ENCODE data around the gene MEX3D.
"Not testable (repeated sequence)": the region's sequence is repeated elsewhere in the genome, so short reads cannot be mapped to it uniquely, and the experiment has no call there.

Gene MEX3D

DNA sequence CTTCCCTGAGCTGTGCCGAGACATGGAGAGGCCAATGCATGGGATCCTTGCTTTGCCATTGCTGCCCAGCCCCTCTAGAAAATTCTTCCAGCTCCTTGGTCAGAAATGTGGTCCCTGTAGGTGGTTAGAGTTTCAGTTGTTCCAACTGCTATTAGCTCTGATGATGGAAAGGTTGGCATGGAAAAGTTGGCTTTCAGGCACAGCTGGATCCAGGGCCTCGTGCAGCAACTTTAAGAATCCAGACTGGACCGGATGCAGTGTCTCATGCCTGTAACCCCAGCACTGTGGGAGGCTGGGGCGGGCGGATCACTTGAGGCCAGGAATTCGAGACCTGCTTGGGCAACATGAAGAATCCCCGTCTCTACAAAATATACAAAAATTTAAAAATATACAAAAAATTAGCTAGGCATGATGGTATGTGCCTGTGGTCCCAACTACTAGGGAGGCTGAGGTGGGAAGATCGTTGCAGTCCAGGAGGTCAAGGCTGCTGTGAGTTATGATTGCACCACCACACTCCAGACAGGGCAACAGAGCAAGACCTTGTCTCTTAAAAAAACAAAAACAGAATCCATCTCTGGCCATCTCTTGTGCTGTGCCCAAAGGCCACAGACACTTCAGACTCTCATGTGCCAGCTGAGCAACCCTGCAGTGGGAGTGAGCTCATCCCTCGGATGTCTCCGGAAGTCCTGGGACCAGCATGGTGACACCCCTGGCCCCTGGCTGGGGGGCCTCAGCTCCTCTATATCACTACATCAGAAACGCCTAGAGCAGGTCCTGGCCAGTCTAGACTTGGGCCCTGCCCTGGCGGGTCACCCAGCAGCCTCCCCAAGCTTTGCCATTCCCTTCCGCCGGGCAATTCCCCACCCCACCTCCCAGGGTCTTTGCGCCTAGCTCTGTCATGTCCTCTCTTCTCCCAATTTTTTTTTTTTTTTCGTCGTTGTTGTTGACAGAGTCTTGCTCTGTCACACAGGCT is 16.8 kb downstream of the MEX3D start:
- H3K27ac ChIP-seq, result no peak overlapping the region
- TF ChIP-seq, protein P1, sequence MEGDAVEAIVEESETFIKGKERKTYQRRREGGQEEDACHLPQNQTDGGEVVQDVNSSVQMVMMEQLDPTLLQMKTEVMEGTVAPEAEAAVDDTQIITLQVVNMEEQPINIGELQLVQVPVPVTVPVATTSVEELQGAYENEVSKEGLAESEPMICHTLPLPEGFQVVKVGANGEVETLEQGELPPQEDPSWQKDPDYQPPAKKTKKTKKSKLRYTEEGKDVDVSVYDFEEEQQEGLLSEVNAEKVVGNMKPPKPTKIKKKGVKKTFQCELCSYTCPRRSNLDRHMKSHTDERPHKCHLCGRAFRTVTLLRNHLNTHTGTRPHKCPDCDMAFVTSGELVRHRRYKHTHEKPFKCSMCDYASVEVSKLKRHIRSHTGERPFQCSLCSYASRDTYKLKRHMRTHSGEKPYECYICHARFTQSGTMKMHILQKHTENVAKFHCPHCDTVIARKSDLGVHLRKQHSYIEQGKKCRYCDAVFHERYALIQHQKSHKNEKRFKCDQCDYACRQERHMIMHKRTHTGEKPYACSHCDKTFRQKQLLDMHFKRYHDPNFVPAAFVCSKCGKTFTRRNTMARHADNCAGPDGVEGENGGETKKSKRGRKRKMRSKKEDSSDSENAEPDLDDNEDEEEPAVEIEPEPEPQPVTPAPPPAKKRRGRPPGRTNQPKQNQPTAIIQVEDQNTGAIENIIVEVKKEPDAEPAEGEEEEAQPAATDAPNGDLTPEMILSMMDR (conservative IDR thresholded peaks at IDR 0.05), result no peak
- no peak for TF ChIP-seq ZFX (IDR thresholded peaks at IDR 0.05)

DNA sequence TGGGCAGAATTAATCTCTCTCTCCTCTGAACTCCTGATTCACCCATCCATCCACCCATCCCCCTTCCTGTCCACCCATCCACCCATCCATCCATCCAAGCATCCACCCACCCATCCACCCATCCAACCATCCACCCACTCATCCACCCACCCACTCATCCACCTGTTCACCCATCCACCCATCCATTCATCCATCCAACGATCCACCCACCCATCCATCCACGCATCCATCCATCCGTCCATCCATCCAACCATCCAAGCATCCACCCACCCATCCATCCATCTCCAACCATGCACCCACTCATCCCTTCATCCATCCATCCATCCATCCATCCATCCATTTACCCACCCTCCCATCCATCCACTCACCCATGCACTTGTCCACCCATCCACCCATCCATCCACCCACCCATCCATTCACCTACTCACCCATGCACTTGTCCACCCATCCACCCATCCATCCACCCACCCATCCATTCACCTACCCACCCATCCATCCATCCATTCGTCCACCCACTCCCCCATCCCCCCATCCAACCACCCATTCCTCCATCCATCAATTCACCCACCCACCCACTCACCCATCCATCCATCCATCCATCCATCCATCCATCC is 18.7 kb downstream of the MEX3D start:
- TF ChIP-seq, protein P1 (conservative IDR thresholded peaks at IDR 0.05), result no peak
- TF ChIP-seq ZFX (IDR thresholded peaks at IDR 0.05), result no peak
- H3K27ac ChIP-seq, result no peak overlapping the region

DNA sequence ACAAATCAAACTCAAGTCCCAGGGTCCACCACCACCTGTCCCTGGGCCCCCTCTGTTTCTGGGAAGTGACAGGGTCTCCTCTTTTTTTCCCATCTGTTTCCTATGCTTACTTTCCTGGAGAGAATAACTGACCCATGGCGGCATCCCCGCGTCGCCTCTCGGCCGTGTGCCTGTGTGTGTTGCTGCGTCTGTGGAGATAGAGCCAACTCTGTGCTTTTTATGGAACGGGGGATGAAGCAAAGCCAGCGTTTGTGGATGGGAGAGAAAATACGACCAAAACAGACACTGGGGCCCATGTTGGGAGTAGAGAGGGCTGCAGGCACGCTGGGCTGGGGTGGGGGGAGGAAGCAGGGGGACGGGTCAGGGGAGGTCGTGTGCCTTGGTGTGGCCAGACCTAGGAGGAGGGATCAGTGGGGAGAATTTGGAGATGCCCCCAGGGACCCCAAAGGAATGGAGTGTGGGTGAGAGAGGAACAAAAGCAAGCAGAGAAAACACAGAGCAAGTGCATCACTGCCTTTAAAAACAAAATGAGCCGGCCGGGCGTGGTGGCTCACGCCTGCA is 27.7 kb downstream of the MEX3D start:
- TF ChIP-seq, protein P1 (conservative IDR thresholded peaks at IDR 0.05), result no peak
- no peak for TF ChIP-seq ZFX (IDR thresholded peaks at IDR 0.05)
- no peak overlapping the region for H3K27ac ChIP-seq

DNA sequence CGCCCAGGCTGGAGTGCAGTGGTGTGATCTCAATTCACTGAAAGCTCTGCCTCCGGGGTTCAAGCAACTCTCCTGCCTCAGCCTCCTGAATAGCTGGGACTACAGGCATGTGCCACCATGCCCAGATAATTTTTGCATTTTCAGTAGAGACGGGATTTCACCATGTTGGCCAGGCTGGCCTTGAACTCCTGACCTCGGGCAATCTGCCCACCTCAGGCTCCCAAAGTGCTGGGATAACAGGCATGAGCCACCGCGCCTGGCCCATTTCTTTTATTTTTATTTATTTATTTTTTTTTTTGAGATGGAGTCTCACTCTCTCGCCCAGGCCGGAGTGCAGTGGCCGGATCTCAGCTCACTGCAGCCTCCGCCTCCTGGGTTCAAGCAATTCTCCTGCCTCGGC is 28.4 kb downstream of the MEX3D start:
- H3K27ac ChIP-seq, result not testable (repeated sequence)

DNA sequence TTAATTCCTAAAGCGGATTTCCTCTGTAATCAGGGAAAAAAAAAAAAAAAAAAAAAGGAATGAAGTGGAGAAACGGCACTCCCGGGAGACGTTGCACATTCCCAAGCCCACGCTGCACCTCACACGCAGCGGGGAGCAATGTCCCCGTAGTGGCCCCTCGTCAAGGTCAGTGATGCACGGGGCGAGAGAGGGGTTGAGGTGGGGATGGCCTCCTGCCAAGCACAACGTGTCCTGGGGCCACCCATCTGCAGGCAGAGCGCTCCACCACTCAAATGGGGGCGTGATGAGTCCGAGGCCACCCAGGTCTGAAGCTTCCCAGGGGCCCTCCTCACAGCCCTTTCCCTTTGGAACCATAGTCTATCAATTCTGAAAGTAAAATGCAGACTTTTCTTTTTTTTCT is 29.1 kb downstream of the MEX3D start:
- H3K27ac ChIP-seq, result no peak overlapping the region
- no peak for TF ChIP-seq ZFX (IDR thresholded peaks at IDR 0.05)

DNA sequence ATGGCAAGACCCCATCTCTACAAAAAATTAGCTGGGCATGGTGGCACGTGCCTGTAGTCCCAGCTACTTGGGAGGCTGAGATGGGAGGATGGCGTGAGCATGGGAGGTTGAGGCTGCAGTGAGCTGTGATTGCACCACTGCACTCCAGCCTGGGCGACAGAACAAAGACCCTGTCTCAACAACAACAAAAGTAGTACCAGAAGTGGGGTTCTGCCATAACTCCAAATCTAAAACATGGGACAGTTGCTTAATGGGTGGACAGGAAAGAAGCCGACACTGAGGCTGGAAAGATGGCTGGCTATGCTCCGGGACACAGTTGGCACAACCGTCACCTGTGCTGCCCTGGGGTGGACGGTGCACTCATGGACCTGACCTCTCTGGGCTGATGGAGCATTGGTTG is 32.4 kb downstream of the MEX3D start:
- H3K27ac ChIP-seq, result not testable (repeated sequence)

DNA sequence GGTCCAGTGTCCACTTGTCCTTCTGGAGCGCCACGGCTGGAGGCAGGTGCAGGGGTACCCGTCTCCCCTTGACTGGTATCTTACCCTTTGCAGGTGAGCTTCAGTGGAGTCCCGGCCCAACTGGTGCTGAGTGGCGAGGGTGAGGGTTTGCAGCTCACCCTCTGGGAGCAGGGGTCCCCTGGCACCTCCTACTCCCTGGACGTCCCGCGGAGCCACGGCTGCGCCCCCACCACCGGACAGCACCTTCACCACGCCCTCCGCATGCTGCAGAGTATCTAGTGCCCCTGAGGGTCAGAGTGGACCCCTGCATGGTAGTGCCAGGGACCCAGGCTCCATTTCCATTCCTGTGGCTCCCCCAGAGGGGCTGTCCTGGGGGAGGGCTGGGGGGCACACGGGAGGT is 33.2 kb downstream of the MEX3D start:
- TF ChIP-seq, protein P1 (conservative IDR thresholded peaks at IDR 0.05), result no peak
- no peak for TF ChIP-seq ZFX (IDR thresholded peaks at IDR 0.05)
- H3K27ac ChIP-seq, result no peak overlapping the region

DNA sequence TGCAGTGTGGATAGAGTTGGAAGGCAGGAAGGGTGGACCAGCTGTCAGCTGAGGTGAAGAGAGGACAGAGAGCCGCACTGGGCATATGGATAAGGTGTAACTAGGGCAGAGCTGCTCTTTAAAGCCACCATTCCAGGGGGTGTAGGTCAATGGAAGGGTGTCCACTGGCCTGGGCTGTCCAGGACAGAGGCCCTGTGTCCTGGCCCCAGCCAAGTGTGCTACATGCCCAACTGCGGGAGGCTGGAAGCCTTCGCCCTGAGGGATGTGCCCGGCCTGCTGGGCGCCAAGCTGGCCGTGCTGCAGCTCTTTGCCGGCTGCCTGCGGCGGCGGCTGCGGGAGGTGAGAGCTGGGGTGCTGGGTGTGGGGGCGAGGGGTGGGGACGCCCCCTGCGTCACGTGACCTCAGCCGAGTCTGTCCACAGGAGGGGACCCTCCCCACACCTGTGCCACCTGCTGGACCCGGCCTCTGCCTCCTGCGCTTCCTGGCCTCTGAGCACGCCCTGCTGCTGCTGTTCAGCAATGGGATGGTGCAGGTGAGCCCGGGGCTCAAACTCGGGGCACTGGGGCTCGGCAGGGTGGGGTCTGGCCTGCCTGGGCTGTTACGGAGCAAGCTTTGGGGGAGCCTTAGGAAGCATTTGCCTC is 34.5 kb downstream of the MEX3D start:
- TF ChIP-seq, protein P1 (conservative IDR thresholded peaks at IDR 0.05), result no peak
- no peak for TF ChIP-seq ZFX (IDR thresholded peaks at IDR 0.05)
- no peak overlapping the region for H3K27ac ChIP-seq

All from C4-2B (cell line).